Subcutaneous adipose tissue (tissue), 4 donors: Measurements from ENCODE around the gene CTCF. TPM values are rescaled to one million over a fixed set of nuclear protein-coding genes. Genes with fewer than 3 reads are reported as not detected.

Experiments
- total RNA-seq, 4 donors: library from RNA; depleted of rRNA; stranded (reverse); fragments of >200 nt; gene quantifications; one replicate each; pipeline ENCODE4 v1.1.0, GENCODE V29; 2016
- TF ChIP-seq, protein P1 (sequence below): fragments of 450-650 bp; IDR thresholded peaks from one replicate; pipeline ENCODE4 v1.5.1; 2016; ENCODE audit warnings: low read depth, mild to moderate bottlenecking, control low read depth, antibody characterized with exemption, moderate library complexity

CTCF gene
- total RNA-seq, 4 donors from 2014 or later, result 22.9 to 43.7 (median 29.3) TPM

GRCh38 chr16:67546761-67547422 is 15.4 kb upstream of the CTCF start:
- TF ChIP-seq, protein P1, sequence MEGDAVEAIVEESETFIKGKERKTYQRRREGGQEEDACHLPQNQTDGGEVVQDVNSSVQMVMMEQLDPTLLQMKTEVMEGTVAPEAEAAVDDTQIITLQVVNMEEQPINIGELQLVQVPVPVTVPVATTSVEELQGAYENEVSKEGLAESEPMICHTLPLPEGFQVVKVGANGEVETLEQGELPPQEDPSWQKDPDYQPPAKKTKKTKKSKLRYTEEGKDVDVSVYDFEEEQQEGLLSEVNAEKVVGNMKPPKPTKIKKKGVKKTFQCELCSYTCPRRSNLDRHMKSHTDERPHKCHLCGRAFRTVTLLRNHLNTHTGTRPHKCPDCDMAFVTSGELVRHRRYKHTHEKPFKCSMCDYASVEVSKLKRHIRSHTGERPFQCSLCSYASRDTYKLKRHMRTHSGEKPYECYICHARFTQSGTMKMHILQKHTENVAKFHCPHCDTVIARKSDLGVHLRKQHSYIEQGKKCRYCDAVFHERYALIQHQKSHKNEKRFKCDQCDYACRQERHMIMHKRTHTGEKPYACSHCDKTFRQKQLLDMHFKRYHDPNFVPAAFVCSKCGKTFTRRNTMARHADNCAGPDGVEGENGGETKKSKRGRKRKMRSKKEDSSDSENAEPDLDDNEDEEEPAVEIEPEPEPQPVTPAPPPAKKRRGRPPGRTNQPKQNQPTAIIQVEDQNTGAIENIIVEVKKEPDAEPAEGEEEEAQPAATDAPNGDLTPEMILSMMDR, result no peak

DNA sequence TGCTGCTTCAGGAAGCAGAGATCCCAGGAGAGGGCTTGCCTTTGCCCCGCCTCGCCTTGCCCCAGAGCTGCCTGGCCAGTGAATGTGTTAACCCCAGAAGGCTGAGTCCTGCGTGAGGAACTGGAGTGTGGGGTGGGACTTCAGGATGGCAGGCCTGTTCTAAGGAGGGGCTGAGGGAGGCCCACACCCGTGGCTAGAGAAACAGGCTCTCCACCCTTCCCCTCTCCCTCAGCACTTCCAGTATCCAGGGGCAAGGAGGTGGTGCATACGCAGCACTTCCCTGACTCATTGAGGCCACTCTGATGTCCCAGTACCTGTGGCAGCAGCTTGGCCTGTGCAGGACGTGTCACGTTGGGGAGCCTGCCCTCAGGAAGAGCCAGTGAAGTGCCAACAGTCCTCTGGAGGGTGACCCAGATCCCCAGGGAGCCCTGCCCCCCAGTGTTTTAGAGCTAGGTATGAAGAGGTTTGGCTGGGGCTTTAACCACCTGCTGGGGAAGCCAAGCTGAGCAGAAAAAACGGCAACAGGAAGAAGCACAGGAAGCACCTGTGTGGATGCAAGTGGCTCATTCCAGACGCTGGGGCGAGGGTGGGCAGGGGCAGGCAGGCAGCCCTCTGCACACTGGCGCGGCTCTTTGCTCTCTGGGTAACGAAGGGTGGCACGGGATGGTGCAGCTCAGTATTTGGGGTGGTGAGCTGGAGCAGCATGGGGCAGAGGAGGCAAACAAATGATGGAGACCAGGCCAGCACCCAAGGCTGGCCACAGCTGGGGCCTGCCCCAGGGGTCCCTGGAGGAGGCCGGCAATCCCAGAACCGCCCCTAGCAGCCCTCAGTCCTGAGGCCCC is 14.7 kb upstream of the CTCF start:
- TF ChIP-seq, protein P1, result no peak

GRCh38 chr16:67548265-67549126 is 13.8 kb upstream of the CTCF start:
- TF ChIP-seq, protein P1, result no peak

DNA sequence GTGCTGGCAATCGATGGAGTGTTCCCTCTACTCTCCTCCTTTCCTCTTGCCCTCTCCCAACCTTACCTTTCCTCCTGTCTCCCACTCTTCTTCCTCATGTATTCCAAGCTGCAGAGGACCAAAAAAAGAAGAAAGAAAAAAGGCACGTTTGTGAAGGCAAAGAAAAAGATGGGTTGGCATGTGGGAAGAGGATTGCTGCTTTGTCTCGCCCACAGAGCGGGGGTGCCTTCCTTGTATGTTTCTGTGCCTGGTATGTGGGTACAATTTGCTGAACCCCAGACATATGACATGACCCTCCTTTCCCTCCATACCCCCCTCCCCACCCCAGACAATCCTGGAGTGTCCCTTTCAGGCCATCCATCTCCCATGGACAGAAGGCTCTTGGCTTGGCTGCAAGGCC is 13.1 kb upstream of the CTCF start:
- TF ChIP-seq, protein P1, result no peak

GRCh38 chr16:67549936-67550335 is 12.4 kb upstream of the CTCF start:
- TF ChIP-seq, protein P1, result no peak

- TF ChIP-seq, protein P1, result no peak
These were observed 11.2 kb upstream of the CTCF start for GRCh38 chr16:67551091-67551490.
